HG02943 (cell line): Measurements from ENCODE around the gene TMTC4.
"Not testable (repeated sequence)": the region's sequence is repeated elsewhere in the genome, so short reads cannot be mapped to it uniquely, and the experiment has no call there.

Source experiments
- ATAC-seq: cut with Tn5 transposase; IDR thresholded peaks from one replicate; pipeline ENCODE4 v1.9.1; 2021; ENCODE audit warnings: mild to moderate bottlenecking, low read depth, moderate library complexity; ENCODE audit not compliant: unreplicated experiment

TMTC4 gene

DNA sequence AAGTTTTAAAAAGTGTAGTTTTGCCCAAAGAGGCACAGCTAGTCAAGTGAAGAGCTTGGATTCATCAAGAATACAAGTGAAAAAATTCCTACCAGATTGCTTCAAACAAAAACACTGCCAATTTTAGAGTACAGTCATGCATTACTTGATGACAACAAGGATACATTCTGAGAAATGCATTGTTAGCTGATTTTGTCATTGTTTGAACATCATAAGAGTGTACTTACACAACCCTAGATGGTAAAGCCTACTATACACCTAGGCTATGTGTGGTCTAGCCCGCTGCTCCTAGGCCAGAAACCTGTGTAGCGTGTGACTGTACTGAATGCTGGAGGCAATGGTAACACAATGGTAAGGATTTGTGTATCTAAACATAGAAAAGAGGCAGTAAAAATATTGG is 41.1 kb downstream of the TMTC4 start:
- no peak for ATAC-seq

DNA sequence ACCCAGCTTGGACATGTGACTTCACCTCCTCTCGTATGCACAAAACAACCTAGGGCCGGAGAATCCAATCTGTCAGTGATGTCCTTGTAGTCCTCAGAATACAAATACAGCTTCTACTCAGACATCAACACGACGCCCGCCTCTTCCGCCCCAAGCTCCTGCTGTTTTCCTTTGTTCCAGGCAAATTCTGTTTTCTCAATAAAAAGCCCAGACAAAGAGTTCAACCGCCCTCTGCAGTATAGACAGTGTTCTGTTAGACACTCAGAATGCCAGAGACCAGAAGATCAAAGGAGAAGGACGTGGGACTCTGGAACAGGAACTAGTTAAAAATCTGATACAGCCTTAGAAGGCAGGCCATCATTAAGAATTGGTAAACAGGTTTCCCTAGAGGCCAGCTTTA is 44.0 kb downstream of the TMTC4 start:
- no peak for ATAC-seq

DNA sequence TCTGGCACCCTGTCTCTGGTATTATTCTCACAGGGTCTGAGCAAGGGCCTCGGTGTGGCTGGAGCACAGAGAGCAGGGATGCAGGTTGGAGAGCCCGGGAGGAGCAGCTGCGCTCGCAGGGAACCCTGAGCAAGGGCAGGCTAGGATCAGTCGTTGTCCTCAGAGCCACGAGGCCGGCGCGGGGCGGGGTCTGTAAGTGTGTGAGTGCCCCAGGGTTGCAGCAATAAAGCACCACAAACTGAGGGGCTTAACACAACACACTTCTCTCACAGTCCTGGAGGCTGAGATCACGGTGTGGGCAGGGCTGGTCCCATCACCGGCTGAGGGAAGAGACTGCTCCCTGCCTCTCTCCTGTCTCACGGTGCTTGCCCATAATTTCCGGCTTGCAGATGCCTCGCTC is 47.5 kb downstream of the TMTC4 start:
- no peak for ATAC-seq

DNA sequence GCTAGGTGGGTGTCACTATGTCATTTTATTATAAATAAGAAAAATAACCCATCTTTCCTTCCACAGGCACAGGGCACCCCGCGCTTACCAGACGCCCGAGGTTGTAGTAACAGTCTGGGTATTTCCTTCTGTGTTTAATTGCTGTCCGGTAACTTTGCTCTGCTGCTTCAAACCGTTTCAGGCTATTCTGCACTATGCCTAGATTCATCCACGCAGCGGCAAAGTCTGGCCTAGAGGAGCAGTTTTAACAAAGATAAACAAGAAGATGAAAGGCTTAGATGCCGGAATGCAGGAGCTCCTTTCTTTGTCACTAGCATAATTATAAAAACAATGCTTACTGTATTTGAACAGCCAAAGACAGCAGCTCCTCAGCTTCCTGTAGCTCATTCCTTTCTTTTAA is 49.1 kb downstream of the TMTC4 start:
- no peak for ATAC-seq

DNA sequence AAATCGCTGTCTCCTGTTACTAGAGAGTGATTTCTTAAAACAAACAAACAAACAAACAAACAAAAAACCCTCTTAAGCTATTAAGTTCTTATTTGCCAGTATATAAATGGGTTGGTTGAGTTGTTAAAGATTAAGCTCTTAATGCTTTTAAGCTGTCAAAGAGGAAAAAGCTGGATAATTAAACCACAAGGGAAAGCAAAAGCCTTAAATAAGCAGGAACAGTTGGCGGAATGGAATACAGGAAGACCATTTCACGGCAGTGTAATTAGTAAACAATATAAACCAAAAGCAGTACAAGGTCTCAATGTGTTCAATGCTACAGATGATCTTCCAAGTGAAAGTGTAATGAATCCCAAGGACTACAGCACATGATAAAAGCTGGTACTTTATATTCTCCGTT is 53.8 kb downstream of the TMTC4 start:
- no peak for ATAC-seq

DNA sequence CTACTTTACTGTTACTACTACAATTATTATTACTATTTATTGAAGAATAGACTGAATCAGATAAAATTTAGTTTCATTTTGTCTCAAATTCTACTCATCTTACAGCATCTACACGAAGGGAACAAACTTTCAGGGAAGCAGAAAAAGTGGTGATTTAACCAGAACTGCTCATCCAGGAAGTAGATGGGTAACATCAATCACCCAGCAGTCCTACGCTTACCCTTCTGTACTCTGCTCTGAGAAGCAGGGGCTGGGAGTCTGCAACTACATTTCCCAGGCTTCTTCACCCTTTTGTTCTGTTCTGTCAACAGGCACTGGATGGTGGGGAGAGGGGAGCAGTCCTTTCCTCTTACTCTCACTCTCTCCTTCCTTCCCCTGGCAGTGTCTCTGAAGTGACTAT is 54.7 kb downstream of the TMTC4 start:
- ATAC-seq = no peak

DNA sequence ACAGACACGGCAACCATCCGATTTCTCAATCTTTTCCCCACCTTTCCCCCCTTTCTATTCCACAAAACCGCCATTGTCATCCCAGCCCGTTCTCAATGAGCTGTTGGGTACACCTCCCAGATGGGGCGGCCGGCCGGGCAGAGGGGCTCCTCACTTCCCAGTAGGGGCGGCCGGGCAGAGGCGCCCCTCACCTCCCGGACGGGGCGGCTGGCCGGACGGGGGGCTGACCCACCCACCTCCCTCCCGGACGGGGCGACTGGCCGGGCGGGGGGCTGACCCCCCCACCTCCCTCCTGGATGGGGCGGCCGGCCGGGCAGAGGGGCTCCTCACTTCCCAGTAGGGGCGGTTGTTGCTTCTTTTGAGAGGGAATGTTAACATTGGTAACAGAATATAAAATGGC is 55.7 kb downstream of the TMTC4 start:
- not testable (repeated sequence) for ATAC-seq

DNA sequence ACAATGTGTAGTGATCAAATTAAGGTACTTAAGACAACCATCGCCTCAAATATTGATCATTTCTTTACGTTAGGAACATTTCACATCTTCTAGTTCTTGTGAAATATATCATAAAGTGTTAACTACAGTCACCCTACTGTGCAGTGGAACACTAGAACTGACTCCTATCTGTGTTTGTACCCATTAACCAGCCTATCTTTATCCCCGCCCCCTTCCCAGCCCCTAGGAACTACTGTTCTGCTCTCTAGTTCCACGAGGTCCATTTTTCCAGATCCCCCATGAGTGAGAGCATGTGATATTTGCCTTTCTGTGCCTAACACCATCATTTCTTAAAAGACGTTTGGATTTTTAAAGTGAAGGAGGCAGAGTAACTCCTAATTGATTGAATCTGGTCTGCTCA is 61.6 kb downstream of the TMTC4 start:
- no peak for ATAC-seq

DNA sequence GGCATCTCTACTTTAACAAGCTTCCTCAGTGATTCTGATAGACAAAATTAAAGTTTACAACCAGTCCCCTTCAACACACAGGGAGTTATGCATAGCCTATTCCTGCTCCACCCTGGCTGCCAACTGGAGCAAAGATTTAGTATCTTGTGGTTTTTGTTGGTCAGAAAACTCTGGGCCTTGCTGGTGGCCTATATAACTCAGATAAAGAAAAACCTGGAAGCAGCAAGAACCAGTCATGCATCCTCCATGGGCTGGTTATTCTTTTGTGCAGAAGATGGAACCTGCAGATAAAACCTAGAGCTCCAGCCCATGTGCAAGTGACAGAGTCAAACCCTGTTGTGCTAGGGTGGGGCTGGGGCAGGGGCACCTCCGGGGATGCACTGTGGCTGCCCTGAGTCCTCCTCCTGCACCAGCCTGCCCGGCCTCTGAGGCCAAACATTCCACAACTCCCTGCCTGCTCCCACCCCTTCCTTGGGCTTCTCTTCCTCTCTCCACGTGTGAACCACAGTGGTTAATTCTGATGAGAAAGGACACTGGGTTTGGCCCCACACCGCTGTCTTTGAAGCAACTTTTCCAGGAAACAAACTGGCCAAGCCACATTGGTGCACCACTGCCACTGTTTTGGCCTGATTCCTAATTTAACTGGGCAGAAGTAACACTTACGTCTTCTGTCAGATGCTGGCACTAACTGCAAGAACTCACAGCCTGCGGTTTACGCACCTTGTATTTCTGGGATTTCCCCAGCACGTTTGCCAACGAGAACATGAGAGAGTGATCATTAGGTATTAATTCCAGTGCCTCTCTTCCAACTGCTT is 62.7 kb downstream of the TMTC4 start:
- no peak for ATAC-seq

DNA sequence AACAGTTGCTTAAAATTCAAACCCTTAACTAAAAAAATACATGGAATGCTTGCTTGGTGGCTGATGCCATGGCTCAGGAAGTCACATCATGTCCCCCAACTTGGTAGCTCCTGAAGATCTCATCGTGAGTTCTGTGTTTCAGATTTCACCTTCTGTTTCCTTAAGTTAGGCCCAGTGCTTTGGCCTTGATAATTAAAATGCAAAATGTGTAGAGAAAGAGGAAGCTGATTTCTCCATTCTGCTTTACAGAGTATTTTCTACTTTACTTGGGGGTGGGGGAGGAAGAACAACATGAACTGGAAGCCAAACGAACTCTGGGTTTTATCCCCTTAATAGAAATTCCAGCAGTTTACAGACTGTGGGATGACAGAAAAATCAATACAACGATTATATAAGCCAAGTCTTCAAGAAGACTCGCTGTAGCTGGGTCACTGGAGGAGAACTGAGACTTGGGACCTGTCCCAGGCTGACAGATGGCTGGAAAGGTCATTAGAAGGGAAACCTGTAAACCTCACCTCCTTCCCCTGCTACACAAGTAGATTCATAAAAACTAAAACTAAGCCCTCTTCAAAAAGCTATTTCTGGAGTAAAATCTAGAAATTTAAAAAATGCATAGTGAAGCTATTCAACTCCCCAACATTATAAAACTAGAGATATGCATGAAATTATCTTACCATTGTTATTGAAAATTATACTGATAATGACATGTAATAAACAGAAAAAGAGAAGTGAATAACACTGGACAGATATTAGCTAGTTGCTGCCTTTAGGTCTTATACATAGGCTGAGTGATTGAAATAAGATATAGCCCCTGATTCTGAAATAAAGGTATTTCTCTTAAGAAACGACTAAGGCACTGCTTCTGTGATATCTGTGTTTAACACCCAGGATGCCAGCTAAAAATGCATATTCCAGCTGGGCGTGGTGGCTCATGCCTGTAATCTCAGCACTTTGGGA is 63.9 kb downstream of the TMTC4 start:
- ATAC-seq = no peak

DNA sequence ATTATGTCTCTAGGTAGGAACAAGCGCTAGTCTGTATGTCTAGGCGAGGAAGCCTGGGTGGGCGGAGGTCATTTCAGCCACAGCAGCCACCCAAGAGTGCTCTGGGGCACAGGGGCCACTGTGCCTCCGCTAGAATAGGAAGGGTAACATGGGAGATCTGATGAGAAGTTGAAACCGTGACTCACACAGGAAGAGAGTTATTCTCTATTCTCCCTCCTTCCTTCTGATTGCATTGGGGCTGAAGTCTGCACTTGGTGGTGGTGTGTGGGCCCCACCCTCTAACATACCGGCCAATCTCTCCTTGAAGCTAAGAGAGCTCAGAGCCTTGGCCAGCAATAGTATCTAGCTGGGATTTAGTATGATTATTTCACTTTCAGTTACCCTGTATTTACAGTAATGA is 65.7 kb downstream of the TMTC4 start:
- ATAC-seq = peak; percentile 85

DNA sequence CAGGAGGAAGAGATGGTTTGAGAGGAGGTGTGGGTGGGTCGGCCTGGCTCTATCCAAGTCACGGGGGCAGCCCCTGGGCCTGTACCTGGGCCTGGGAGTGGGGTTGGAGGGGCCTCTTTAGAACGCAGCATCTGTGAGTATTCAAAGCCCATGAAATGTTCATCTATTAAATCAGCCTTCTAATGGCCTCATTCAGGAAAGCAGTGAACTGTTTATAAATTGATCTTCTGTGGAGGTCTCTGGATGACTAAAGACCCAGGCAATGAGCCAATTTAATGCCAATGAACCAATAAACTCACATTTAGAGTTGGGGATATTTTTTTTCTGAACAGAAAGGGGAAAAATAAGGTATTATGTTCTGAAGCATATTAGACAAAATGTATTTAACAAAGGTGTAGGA is 66.1 kb downstream of the TMTC4 start:
- ATAC-seq = no peak

DNA sequence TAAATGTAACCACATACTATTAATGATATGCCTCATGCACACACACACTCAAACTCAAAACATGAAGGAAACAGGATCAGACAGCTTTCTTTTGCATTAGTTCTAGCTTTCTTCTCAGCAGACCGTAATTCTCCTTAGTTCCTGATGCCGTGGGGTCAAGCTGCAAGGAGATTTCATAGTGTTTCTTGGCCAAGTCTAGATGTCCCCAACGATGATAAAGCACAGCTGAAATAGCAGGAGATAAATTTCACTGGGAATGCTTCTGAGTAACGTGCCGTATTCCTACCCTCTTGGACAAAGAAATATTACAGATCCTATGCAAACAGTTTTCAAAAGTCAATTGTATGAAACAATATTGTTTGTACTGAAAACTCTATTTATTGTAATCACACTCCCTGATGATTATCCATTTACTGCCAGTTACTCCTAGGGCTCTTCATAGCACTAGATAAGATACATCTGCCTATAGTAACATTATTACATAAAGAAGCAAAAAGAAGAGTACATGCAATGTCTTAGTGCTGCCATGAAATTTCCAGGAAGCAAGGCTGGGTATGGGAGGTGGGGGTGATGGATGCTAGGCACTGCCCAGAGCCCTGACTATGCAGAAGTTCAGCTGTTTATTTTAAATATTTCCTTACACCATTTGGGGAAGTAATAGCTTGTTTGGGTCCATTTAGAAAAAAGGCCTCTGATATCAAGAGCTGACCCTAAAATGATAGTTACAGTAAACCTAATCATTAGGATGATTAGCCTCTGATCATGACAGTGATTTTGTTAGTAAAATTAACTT is 69.5 kb downstream of the TMTC4 start:
- ATAC-seq = no peak

DNA sequence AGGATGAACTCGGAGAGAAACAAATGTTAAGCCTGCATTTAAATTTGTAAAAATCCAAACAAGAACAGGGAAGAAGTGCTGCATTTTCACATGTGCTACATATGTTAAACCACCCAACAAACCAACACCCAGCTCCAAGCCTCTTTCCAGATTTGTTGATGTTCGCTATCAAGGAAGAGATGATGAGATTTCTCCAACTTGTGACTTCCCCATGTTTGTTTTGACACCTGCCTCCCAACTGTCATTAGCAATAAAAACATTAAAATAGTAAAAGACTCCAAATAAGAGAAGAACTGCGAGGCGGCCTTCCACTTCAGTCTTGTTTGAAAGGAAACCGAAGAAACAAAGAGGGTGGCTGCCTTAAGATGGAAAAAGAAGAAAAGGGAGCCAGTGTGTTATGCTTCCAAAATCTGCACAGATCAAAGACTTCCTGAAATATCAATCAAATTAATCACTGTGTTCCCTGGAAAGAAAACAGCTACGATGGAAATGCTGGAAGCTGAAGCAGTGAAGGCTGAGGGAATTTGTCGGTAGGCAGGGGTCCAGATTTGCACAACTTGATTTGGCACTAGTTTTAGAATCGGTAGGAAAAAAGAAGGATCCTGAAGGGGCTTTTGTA is 72.0 kb downstream of the TMTC4 start:
- no peak for ATAC-seq

DNA sequence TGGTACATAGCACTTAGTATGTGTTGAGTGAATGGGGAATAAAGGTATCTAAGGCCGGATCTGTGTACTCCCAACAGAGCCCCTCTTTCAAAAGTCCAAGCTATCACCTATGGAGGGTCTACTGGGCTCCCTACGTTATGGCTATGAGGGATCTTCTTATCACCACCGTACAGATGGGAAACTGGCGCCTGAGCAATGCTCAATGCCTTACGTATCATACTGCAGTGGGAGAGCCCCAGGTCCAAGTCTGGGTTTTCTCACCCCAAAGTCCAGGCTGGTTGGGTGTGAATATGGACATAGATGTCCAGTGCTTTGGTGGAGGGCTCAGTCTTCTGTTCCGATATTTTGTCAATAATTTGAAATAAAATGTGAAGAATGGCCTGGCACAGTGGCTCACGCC is 72.9 kb downstream of the TMTC4 start:
- ATAC-seq = no peak

DNA sequence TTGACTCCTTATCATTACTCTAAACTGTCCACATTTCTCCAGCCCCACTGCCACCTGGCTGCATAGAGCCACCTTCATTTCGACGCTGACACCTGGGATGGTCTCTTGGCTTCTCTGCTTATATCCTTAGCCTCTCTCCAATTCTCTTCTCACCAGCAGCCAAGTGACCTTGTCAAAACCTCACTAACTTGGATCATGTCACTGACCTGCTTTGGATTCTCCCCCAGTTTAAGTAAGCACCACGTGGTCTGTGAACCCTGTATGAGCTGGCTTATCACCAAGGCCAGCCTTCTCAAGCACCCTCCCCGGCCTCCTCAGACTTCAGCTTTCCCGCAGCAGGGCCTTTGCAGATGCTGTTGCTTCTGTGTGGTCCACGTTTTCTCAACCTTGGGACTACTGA is 73.7 kb downstream of the TMTC4 start:
- ATAC-seq = no peak

DNA sequence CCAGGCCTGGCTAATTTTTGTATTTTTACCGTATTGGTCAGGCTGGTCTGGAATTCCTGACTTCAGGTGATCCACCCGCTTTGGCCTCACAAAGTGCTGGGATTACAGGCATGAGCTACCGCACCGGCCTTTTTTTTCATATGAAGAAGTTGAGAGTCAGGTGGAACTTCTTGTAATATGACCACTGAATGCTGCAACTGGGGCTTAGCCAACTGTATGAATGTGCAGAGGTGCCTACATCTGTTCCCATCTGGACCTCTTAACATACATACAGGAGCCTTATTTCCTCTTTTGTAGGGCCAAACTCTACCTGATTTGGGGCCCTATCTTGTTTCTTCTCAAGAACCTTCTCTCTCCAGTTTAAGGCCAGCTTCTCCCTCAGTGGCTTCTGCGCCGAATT is 74.1 kb downstream of the TMTC4 start:
- no peak for ATAC-seq

DNA sequence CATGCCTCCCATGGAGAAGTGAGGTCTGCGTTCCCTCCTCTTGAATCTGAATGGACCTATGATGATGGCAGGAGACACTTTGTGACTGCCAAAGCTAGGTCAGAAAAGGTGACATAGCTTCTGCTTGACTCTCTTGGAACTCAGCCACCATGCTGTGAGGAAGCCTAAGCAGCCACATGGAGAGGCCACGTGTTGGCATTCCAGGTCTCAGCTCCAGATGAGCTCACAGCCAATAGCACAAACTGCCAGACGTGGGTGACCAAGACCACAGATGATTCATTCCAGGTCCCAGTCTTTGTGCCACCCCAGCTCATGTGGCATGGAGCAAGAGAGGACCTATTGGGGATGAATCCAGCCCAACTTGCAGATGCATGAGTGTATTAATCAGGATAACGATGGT is 77.3 kb downstream of the TMTC4 start:
- ATAC-seq = no peak

DNA sequence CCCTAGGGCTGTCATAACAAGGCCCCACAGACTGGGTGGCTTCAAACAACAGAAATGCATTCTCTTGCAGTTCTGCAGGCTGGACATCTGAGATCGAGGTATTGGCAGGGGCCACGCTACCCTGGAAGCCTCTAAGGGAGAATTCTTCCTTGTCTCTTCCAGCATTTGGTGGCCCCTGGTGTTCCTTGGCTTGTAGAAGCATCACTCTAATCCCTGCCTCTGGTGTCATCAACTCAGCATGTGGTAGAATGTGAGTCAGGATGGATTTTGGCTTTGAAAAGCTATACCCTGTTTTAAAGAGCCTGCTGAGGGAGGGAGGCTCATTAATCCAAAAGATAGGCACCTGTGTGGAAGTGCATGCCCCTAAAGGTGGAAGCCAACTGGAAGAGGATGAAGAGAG is 78.1 kb downstream of the TMTC4 start:
- ATAC-seq = no peak

DNA sequence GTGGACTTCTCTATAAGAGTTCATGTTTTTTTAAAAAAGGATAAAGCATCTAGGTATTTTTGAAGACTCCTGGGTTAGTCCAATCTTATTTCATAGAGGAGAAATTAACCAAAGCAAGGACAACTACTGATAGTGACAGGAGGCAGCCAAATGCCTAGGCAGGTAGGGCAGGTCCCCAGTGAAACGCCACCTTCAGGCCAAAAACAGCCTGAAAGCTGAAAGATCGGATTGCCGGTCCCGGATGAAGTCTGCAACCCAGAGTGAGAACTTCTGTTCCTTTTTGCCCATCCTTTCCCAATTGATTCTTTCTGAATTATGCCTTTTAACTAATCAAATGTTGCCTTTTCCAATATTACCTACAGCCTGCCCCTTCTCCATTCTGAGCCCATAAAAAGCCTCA is 79.9 kb downstream of the TMTC4 start:
- ATAC-seq = no peak

DNA sequence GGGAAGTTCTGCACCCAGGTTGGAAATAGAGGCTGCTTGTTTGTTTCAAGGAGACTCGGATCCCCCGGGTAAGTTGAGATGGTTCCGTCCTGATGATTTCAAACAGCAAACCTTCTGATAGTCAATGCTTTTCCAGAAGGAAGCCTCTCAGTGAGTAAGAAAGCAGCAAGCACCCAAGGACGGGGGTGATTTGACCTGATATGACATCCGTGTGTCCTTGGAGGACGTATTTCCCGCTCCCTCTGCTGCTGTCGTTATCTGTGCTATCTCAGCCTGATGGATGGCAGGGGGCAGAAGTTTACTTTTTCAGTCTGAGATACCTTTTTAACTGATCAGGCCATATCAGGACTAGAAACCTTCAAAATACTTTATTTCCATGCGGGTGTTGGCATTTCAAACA is 80.3 kb downstream of the TMTC4 start:
- no peak for ATAC-seq
